ENCODE data around the gene SYNCRIP.
"Not testable (repeated sequence)": the region's sequence is repeated elsewhere in the genome, so short reads cannot be mapped to it uniquely, and the experiment has no call there.

SYNCRIP gene

GRCh38 chr6:85642774-85643536 lies at the start of gene SYNCRIP:
Gene SYNCRIP, minus strand, starts transcription at chr6:85642886. Its CDS starts 1,447 bp downstream, at chr6:85641439.
- peak; percentile 85 for DNase-seq (ENCODE audit: low spot score)

- no peak for DNase-seq (ENCODE audit: low spot score)
Measured at GRCh38 chr6:85691478-85691877, 48.8 kb upstream of the SYNCRIP start.

- no peak for DNase-seq (ENCODE audit: low spot score)
Measured at GRCh38 chr6:85690071-85690470, 47.4 kb upstream of the SYNCRIP start.

GRCh38 chr6:85685713-85686112 lies 43.0 kb upstream of the SYNCRIP start:
- no peak for DNase-seq (ENCODE audit: low spot score)

GRCh38 chr6:85684809-85685171 lies 42.1 kb upstream of the SYNCRIP start:
- no peak for DNase-seq (ENCODE audit: low spot score)

- DNase-seq (ENCODE audit: low spot score): no peak
Measured at GRCh38 chr6:85684133-85684808, 41.6 kb upstream of the SYNCRIP start.

GRCh38 chr6:85681899-85682298 lies 39.2 kb upstream of the SYNCRIP start:
- not testable (repeated sequence) for DNase-seq (ENCODE audit: low spot score)

GRCh38 chr6:85680388-85680787 lies 37.7 kb upstream of the SYNCRIP start:
- no peak for DNase-seq (ENCODE audit: low spot score)

GRCh38 chr6:85679445-85680123 lies 36.9 kb upstream of the SYNCRIP start:
- no peak for DNase-seq (ENCODE audit: low spot score)

GRCh38 chr6:85678602-85679444 lies 36.1 kb upstream of the SYNCRIP start:
- peak; percentile 85 for DNase-seq (ENCODE audit: low spot score)

- no peak for DNase-seq (ENCODE audit: low spot score)
Measured at GRCh38 chr6:85678026-85678601, 35.4 kb upstream of the SYNCRIP start.

- no peak for DNase-seq (ENCODE audit: low spot score)
Measured at GRCh38 chr6:85677234-85677956, 34.7 kb upstream of the SYNCRIP start.

- DNase-seq (ENCODE audit: low spot score): no peak
Measured at GRCh38 chr6:85676086-85676729, 33.5 kb upstream of the SYNCRIP start.

- DNase-seq (ENCODE audit: low spot score): no peak
Measured at GRCh38 chr6:85675030-85675819, 32.5 kb upstream of the SYNCRIP start.

- DNase-seq (ENCODE audit: low spot score): no peak
Measured at GRCh38 chr6:85674604-85675003, 31.9 kb upstream of the SYNCRIP start.

GRCh38 chr6:85673198-85674139 lies 30.8 kb upstream of the SYNCRIP start:
- DNase-seq (ENCODE audit: low spot score): no peak

- DNase-seq (ENCODE audit: low spot score): no peak
Measured at GRCh38 chr6:85672623-85673022, 29.9 kb upstream of the SYNCRIP start.

GRCh38 chr6:85672050-85672449 lies 29.4 kb upstream of the SYNCRIP start:
- DNase-seq (ENCODE audit: low spot score): no peak

- DNase-seq (ENCODE audit: low spot score): no peak
Measured at GRCh38 chr6:85670573-85670972, 27.9 kb upstream of the SYNCRIP start.

Measured in HuH-7.5 (cell line).